T-cell (primary cell): ENCODE results near the gene G3BP2. TPM values are rescaled to one million over a fixed set of nuclear protein-coding genes. Genes with fewer than 3 reads are reported as not detected.
"Not testable (repeated sequence)": the region's sequence is repeated elsewhere in the genome, so short reads cannot be mapped to it uniquely, and the experiment has no call there.

Experiments used
- ATAC-seq, 4 experiments: fragments of 200-7000 bp in 3 of 4; fragments of 150-1000 bp in 1 of 4; cut with Tn5 transposase; replicated peaks in 1 of 4; 1 replicate in 3 of 4; 2 replicates in 1 of 4; pipeline ENCODE4 v1.10.0; 2021; ENCODE audit warnings: moderate library complexity in 3 of 4, mild to moderate bottlenecking in 2 of 4, moderate number of reproducible peaks in 1 of 4
- CTCF ChIA-PET, 2 donors: fragments of 300-600 bp; sonication (Branson Sonifier 250); formaldehyde crosslinking; loops; one replicate each; lab custom pipeline; 2022; ENCODE audit warnings: antibody characterized with exemption in 2 of 2; lab: Charles Lee
- POLR2A ChIA-PET, 2 donors: fragments of 300-600 bp; sonication (Branson Sonifier 250); formaldehyde crosslinking; loops; one replicate each; lab custom pipeline; 2022; ENCODE audit warnings: antibody characterized with exemption in 2 of 2; lab: Charles Lee
- DNase-seq, 35 experiments: peaks; one replicate each; pipeline versions ENCODE4 v3.0.0 to v3.0.0-alpha.2; 2013 to 2023
- H3K27ac ChIP-seq: one replicate; pipeline ENCODE4 v1.5.1; 2013; ENCODE audit warnings: low read length
- H3K27me3 ChIP-seq, 2 experiments: replicated peaks in 1 of 2; 1 replicate in 1 of 2; 2 replicates in 1 of 2; pipeline versions ENCODE4 v1.6.1 to v1.7.0; 2013; ENCODE audit warnings: low read length in 1 of 2, mixed read lengths in 1 of 2; ENCODE audit not compliant: control insufficient read depth in 2 of 2, insufficient read depth in 2 of 2; ENCODE audit errors: extremely low read depth in 1 of 2
- H3K36me3 ChIP-seq, 2 donors: 1 replicate in 1 of 2; 2 replicates in 1 of 2; pipeline versions ENCODE4 v1.6.1 to v1.7.0; 2013; ENCODE audit warnings: low read length in 1 of 2; ENCODE audit not compliant: control insufficient read depth in 2 of 2, insufficient read depth in 1 of 2; ENCODE audit errors: extremely low read depth in 1 of 2
- H3K4me1 ChIP-seq, 2 experiments: 1 replicate in 1 of 2; 2 replicates in 1 of 2; pipeline versions ENCODE4 v1.6.1 to v1.7.0; 2013; ENCODE audit warnings: low read length in 2 of 2, mixed read lengths in 1 of 2; ENCODE audit not compliant: insufficient read depth in 2 of 2, control insufficient read depth in 1 of 2; ENCODE audit errors: extremely low read depth in 1 of 2
- H3K4me3 ChIP-seq, 2 donors: 1 replicate in 1 of 2; 2 replicates in 1 of 2; pipeline versions ENCODE4 v1.5.1 to v1.7.0; 2013; ENCODE audit warnings: mild to moderate bottlenecking in 2 of 2, low read length in 1 of 2, moderate library complexity in 1 of 2; ENCODE audit not compliant: control insufficient read depth in 1 of 2; ENCODE audit errors: extremely low read depth in 1 of 2
- H3K9me3 ChIP-seq: 2 replicates; pipeline ENCODE4 v1.7.0; 2013
- H3K27ac Mint-ChIP-seq, 2 donors: one replicate each; pipeline ENCODE4 v1.8.0; 2020 to 2021; ENCODE audit warnings: mild to moderate bottlenecking in 2 of 2, mixed read lengths in 2 of 2
- H3K27me3 Mint-ChIP-seq, 2 donors: one replicate each; pipeline ENCODE4 v1.8.0; 2021 to 2022; ENCODE audit warnings: mixed read lengths in 2 of 2
- H3K36me3 Mint-ChIP-seq: one replicate; pipeline ENCODE4 v1.8.0; 2021; ENCODE audit warnings: mixed read lengths
- H3K4me1 Mint-ChIP-seq, 3 donors: one replicate each; pipeline ENCODE4 v1.8.0; 2020 to 2022; ENCODE audit warnings: mixed read lengths in 3 of 3, mild to moderate bottlenecking in 1 of 3
- H3K4me3 Mint-ChIP-seq, 3 donors: one replicate each; pipeline ENCODE4 v1.8.0; 2020 to 2022; ENCODE audit warnings: mild to moderate bottlenecking in 3 of 3, mixed read lengths in 3 of 3, moderate library complexity in 3 of 3
- H3K9me3 Mint-ChIP-seq, 3 donors: one replicate each; pipeline ENCODE4 v1.8.0; 2020 to 2022; ENCODE audit warnings: mixed read lengths in 3 of 3
- WGBS: methylation state at CpG from one replicate; pipeline ENCODE4 v1.1.5; 2013; ENCODE audit warnings: missing lambda C conversion rate; ENCODE audit not compliant: insufficient coverage; 5-methylcytosine and 5-hydroxymethylcytosine counted together
- total RNA-seq, 35 experiments: library from RNA in 6 of 35; stranded (reverse) in 6 of 35; fragments of 120-200 nt in 1 of 35; gene quantifications; one replicate each; pipeline versions ENCODE4 v1.2.1 to v1.2.4 and lab custom pipeline; 2013 to 2026

Gene G3BP2
- total RNA-seq, 5 donors from 2014 or later (not counting 1 experiment from before 2014, with no cell fraction given), result 135 to 316 (median 141) TPM

GRCh38 chr4:75672461-75673026, 667 bp downstream of the G3BP2 start:
- Mint-ChIP-seq H3K9me3 (no peaks in the 10 kb centered on the region), H3K27ac (peak overlapping the region; percentile 98 to 99), H3K36me3 (peaks cover 4% of the 10 kb centered on the region), H3K4me3 (peak overlapping the region; percentile 98 to 100 (median 99)), H3K4me1 (peaks cover 51 to 54% (median 53%) of the 10 kb centered on the region in 3 donors), H3K27me3 (no peaks in the 10 kb centered on the region)
- ChIA-PET POLR2A (interaction anchor here (0.6 to 3.1 kb wide), 10 partner anchors 8 to 1521 kb away, joined by 3 to 25 read pairs (median 6); partner anchors contain the start of gene USO1 (in 1 of the 2)), CTCF (interaction anchor here in 1 of 2 donors (1.1 to 2.8 kb wide), 3 partner anchors 18 to 52 kb away, joined by 4 to 20 read pairs (median 5); partner anchors contain the start of gene USO1)
- Histone ChIP-seq H3K4me3 (peak overlapping the region; percentile 96 to 98), H3K36me3 (no peaks in the 10 kb centered on the region), H3K27me3 (peaks cover 0 to 4% of the 10 kb centered on the region in 2 experiments), H3K9me3 (no peaks in the 10 kb centered on the region), H3K27ac (peak overlapping the region; percentile 98), H3K4me1 (peaks cover 16 to 46% of the 10 kb centered on the region in 2 experiments)
- under 1% methylated on average over 41 of the region's 44 CpGs for WGBS
- DNase-seq (peak; percentile 62 to 87 (median 79)), ATAC-seq (peak; percentile 21 to 38 (median 26))

- no peak for ATAC-seq
- Mint-ChIP-seq H3K4me3 (peak overlapping the region; percentile 98 to 100 (median 99)), H3K36me3 (peaks cover 7% of the 10 kb centered on the region), H3K9me3 (no peaks in the 10 kb centered on the region), H3K27ac (peak overlapping the region; percentile 98 to 99), H3K27me3 (no peaks in the 10 kb centered on the region), H3K4me1 (peaks cover 58 to 60% (median 59%) of the 10 kb centered on the region in 3 donors)
- peak overlapping the region; percentile 98 for H3K27ac ChIP-seq
- peaks cover 21 to 46% of the 10 kb centered on the region in 2 experiments for H3K4me1 ChIP-seq
- 5% methylated on average over 3 of the region's 10 CpGs for WGBS
- ChIA-PET POLR2A (interaction anchor here (0.6 to 3.1 kb wide), 14 partner anchors 11 to 1522 kb away, joined by 3 to 26 read pairs (median 4); partner anchors contain the start of gene USO1 (in 2 of the 2)), CTCF (interaction anchor here (1.1 to 2.8 kb wide), 3 partner anchors 17 to 52 kb away, joined by 5 to 20 read pairs (median 10); partner anchors contain the start of gene USO1 (in 2 of the 2))
- no peak for DNase-seq
- no peaks in the 10 kb centered on the region for H3K9me3 ChIP-seq
- H3K27me3 ChIP-seq, result peaks cover 0 to 4% of the 10 kb centered on the region in 2 experiments
- peak overlapping the region; percentile 96 to 98 for H3K4me3 ChIP-seq
- no peaks in the 10 kb centered on the region for H3K36me3 ChIP-seq
These were observed 1.3 kb downstream of the G3BP2 start for GRCh38 chr4:75671802-75672421.

GRCh38 chr4:75668596-75668995, 4.6 kb downstream of the G3BP2 start:
- ChIA-PET CTCF (interaction anchor here (0.7 to 3.4 kb wide), 6 partner anchors 13 to 55 kb away, joined by 3 to 17 read pairs (median 3); partner anchors contain the start of gene USO1 (in 1 of the 2)), POLR2A (interaction anchor here (0.9 to 1.5 kb wide), 10 partner anchors 8 to 153 kb away, joined by 4 to 10 read pairs (median 5); partner anchors contain the start of gene USO1 (in 1 of the 2))
- DNase-seq (no peak), ATAC-seq (no peak)
- Histone ChIP-seq H3K4me3 (no peak overlapping the region), H3K27me3 (peaks cover 0 to 4% of the 10 kb centered on the region in 2 experiments), H3K9me3 (no peaks in the 10 kb centered on the region), H3K27ac (peak overlapping the region; percentile 1), H3K36me3 (no peaks in the 10 kb centered on the region), H3K4me1 (peaks cover 28 to 43% of the 10 kb centered on the region in 2 experiments)
- Mint-ChIP-seq H3K27ac (peak overlapping the region; percentile 12 to 78), H3K4me1 (peaks cover 78 to 80% (median 78%) of the 10 kb centered on the region in 3 donors), H3K9me3 (no peaks in the 10 kb centered on the region), H3K36me3 (peaks cover 7% of the 10 kb centered on the region), H3K27me3 (no peaks in the 10 kb centered on the region), H3K4me3 (peak overlapping the region; percentile 28 to 100 (median 70))

GRCh38 chr4:75667636-75668035, 5.6 kb downstream of the G3BP2 start:
- 78% methylated on average over 6 of the region's 7 CpGs for WGBS
- not testable (repeated sequence) for H3K27me3 Mint-ChIP-seq, H3K27me3 ChIP-seq, ATAC-seq, H3K27ac ChIP-seq, H3K4me3 ChIP-seq, DNase-seq, H3K36me3 ChIP-seq, H3K9me3 Mint-ChIP-seq, H3K36me3 Mint-ChIP-seq, H3K9me3 ChIP-seq
- Mint-ChIP-seq H3K4me1 (peaks cover 78 to 81% (median 81%) of the 10 kb centered on the region in 3 donors), H3K4me3 (peak overlapping the region; percentile 28 to 100 (median 70)), H3K27ac (peak overlapping the region in 1 of 2 donors; percentile 30)
- CTCF ChIA-PET, result interaction anchor here in 1 of 2 donors (1.1 to 3.4 kb wide), 2 partner anchors 41 to 56 kb away, joined by 3 to 17 read pairs; partner anchors contain the start of gene USO1
- H3K4me1 ChIP-seq, result peaks cover 32 to 43% of the 10 kb centered on the region in 2 experiments
- POLR2A ChIA-PET, result interaction anchor here (0.6 to 1.2 kb wide), 5 partner anchors 8 to 57 kb away, joined by 5 to 15 read pairs (median 5); partner anchors contain the start of gene USO1 (in 1 of the 2)

GRCh38 chr4:75666299-75666698, 6.9 kb downstream of the G3BP2 start:
- Mint-ChIP-seq H3K9me3 (no peaks in the 10 kb centered on the region), H3K36me3 (peaks cover 16% of the 10 kb centered on the region), H3K4me1 (peaks cover 81 to 85% (median 84%) of the 10 kb centered on the region in 3 donors), H3K4me3 (peak overlapping the region; percentile 62 to 100 (median 70)), H3K27ac (peak overlapping the region; percentile 23 to 52), H3K27me3 (no peaks in the 10 kb centered on the region)
- ATAC-seq (peak in 2 of 4 experiments; percentile 20 to 39), DNase-seq (no peak)
- Histone ChIP-seq H3K27me3 (no peaks in the 10 kb centered on the region), H3K36me3 (peaks cover 0 to 10% of the 10 kb centered on the region in 2 donors), H3K9me3 (no peaks in the 10 kb centered on the region), H3K27ac (no peak overlapping the region), H3K4me1 (peaks cover 34 to 36% of the 10 kb centered on the region in 2 experiments), H3K4me3 (no peak overlapping the region)
- no CpG with 5 or more reads among the region's 4 CpGs for WGBS
- CTCF ChIA-PET, result interaction anchor here in 1 of 2 donors (2.2 to 3.4 kb wide), 2 partner anchors 11 to 58 kb away, joined by 11 to 17 read pairs; partner anchors contain the start of gene USO1
- POLR2A ChIA-PET, result interaction anchor here in 1 of 2 donors (0.6 kb wide), 2 partner anchors 12 to 58 kb away, joined by 3 to 5 read pairs; partner anchors contain the start of gene USO1
